Fibroblast of the aortic adventitia (primary cell): ENCODE data around the gene LDHAL6B. TPM values are rescaled to one million over a fixed set of nuclear protein-coding genes. Genes with fewer than 3 reads are reported as not detected.

Experiments
- DNase-seq: peaks from one replicate; pipeline ENCODE4 v3.0.0-alpha.2; 2010; ENCODE audit warnings: low read depth
- H3K4me3 ChIP-seq: 2 replicates; pipeline ENCODE4 v1.5.1; 2011; ENCODE audit warnings: low read depth, mild to moderate bottlenecking, control low read depth, low read length, moderate library complexity
- CTCF ChIP-seq: IDR thresholded peaks from 2 replicates; pipeline ENCODE4 v1.5.1; 2011; ENCODE audit warnings: mild to moderate bottlenecking, low read length, control low read depth, inconsistent platforms; ENCODE audit not compliant: insufficient read depth
- small RNA-seq: library from RNA; depleted of rRNA; stranded (forward); fragments of <200 nt; gene quantifications from one replicate; pipeline ENCODE3, GENCODE V24; 2012
- total RNA-seq: library from RNA; depleted of rRNA; stranded (reverse); fragments of >200 nt; gene quantifications from 2 replicates; pipeline ENCODE4 v1.2.3, GENCODE V29; 2012; ENCODE audit warnings: low replicate concordance

LDHAL6B gene
- total RNA-seq, 1 donor, result not detected

GRCh38 chr15:59256482-59256881, 49.8 kb downstream of the LDHAL6B start:
- H3K4me3 ChIP-seq, result no peak overlapping the region
- DNase-seq, result no peak
- no peak for TF ChIP-seq CTCF

- H3K4me3 ChIP-seq, result no peak overlapping the region
- no peak for DNase-seq
- no peak for TF ChIP-seq CTCF
Observed at GRCh38 chr15:59257140-59257539, 50.5 kb downstream of the LDHAL6B start.

Small RNAs within 50 kb of the gene (small RNA-seq; reads per million reads assigned to genes)
- 3.6 reads per million, percentile 84 among the genes with 10 or more reads in this experiment for gene MIR2116
- not detected for gene RNU4-80P

Other genes starting within 250 kb of the LDHAL6B start
- 22.8 and 40.5 TPM in 2 replicates for gene RNF111, start 219.2 kb upstream of the LDHAL6B start, total RNA-seq
- 5.2 and 32.1 TPM in 2 replicates for gene CCNB2, start 101.7 kb upstream of the LDHAL6B start, total RNA-seq
- 93.5 and 147 TPM in 2 replicates for gene MYO1E, start 166.0 kb downstream of the LDHAL6B start, total RNA-seq
- gene FAM81A, start 231.3 kb downstream of the LDHAL6B start, total RNA-seq, result 0.81 and 2.6 TPM in 2 replicates